H9 (cell line): ENCODE data around the gene CEP128. TPM values are rescaled to one million over a fixed set of nuclear protein-coding genes. Genes with fewer than 3 reads are reported as not detected.

Experiments
- DNase-seq: peaks from one replicate; pipeline ENCODE4 v3.0.0-alpha.2; 2017
- H2AFZ ChIP-seq: one replicate; pipeline ENCODE4 v1.6.1; 2013; ENCODE audit warnings: mild to moderate bottlenecking, low read length, control low read depth, moderate library complexity
- H2AK5ac ChIP-seq: 2 replicates; pipeline ENCODE4 v1.6.1; 2013; ENCODE audit warnings: low read length, control low read depth, mixed read lengths; ENCODE audit not compliant: insufficient read length
- H2BK120ac ChIP-seq: one replicate; pipeline ENCODE4 v1.6.1; 2013; ENCODE audit warnings: low read depth, mild to moderate bottlenecking, low read length, control low read depth, inconsistent platforms; ENCODE audit not compliant: poor library complexity, severe bottlenecking
- H2BK12ac ChIP-seq: 2 replicates; pipeline ENCODE4 v1.6.1; 2013; ENCODE audit warnings: low read length, control low read depth, mixed read lengths, low read depth; ENCODE audit not compliant: insufficient read length
- H2BK15ac ChIP-seq: 2 replicates; pipeline ENCODE4 v1.6.1; 2013; ENCODE audit warnings: low read depth, low read length, control low read depth
- H2BK20ac ChIP-seq: one replicate; pipeline ENCODE4 v1.6.1; 2013; ENCODE audit warnings: low read depth, mild to moderate bottlenecking, low read length, control low read depth, inconsistent platforms; ENCODE audit not compliant: poor library complexity, severe bottlenecking
- H2BK5ac ChIP-seq: 2 replicates; pipeline ENCODE4 v1.6.1; 2013; ENCODE audit warnings: low read length, control low read depth, mixed read lengths; ENCODE audit not compliant: insufficient read length
- H3K14ac ChIP-seq: 2 replicates; pipeline ENCODE4 v1.6.1; 2013; ENCODE audit warnings: low read length, control low read depth; ENCODE audit not compliant: insufficient read depth
- H3K18ac ChIP-seq: 2 replicates; pipeline ENCODE4 v1.6.1; 2013; ENCODE audit warnings: low read depth, mild to moderate bottlenecking, mixed read lengths, low read length, control low read depth; ENCODE audit not compliant: insufficient read length
- H3K23ac ChIP-seq: 2 replicates; pipeline ENCODE4 v1.6.1; 2013; ENCODE audit warnings: low read length, control low read depth, mixed read lengths, low read depth; ENCODE audit not compliant: insufficient read length
- H3K23me2 ChIP-seq: 2 replicates; pipeline ENCODE4 v1.6.1; 2013; ENCODE audit warnings: low read depth, mild to moderate bottlenecking, mixed read lengths, low read length, control low read depth; ENCODE audit not compliant: insufficient read length, poor library complexity, severe bottlenecking
- H3K27ac ChIP-seq: 2 replicates; pipeline ENCODE4 v1.5.1; 2013; ENCODE audit warnings: low read length, control low read depth, mixed read lengths, low read depth; ENCODE audit not compliant: insufficient read length
- H3K27me3 ChIP-seq: 2 replicates; pipeline ENCODE4 v1.6.1; 2013; ENCODE audit warnings: low read length, control low read depth, inconsistent platforms; ENCODE audit not compliant: insufficient read depth
- H3K4ac ChIP-seq: 2 replicates; pipeline ENCODE4 v1.6.1; 2013; ENCODE audit warnings: low read depth, mild to moderate bottlenecking, control low read depth, inconsistent platforms, low read length, moderate library complexity
- H3K4me1 ChIP-seq: 2 replicates; pipeline ENCODE4 v1.6.1; 2013; ENCODE audit warnings: low read length, control low read depth, inconsistent platforms; ENCODE audit not compliant: insufficient read depth
- H3K4me2 ChIP-seq: 2 replicates; pipeline ENCODE4 v1.6.1; 2013; ENCODE audit warnings: low read length, control low read depth, mixed read lengths; ENCODE audit not compliant: insufficient read length, insufficient read depth
- H3K56ac ChIP-seq: 2 replicates; pipeline ENCODE4 v1.6.1; 2013; ENCODE audit warnings: low read depth, mild to moderate bottlenecking, mixed read lengths, low read length, control low read depth; ENCODE audit not compliant: insufficient read length
- H3K79me1 ChIP-seq: 2 replicates; pipeline ENCODE4 v1.6.1; 2013; ENCODE audit warnings: low read depth, mild to moderate bottlenecking, moderate library complexity, low read length, control low read depth, inconsistent platforms; ENCODE audit not compliant: insufficient read depth, poor library complexity, severe bottlenecking
- H3K79me2 ChIP-seq: 2 replicates; pipeline ENCODE4 v1.6.1; 2013; ENCODE audit warnings: low read length, control low read depth, inconsistent platforms; ENCODE audit not compliant: insufficient read depth
- H3K9ac ChIP-seq: 2 replicates; pipeline ENCODE4 v1.6.1; 2013; ENCODE audit warnings: low read length, control low read depth, mixed read lengths; ENCODE audit not compliant: insufficient read length; ENCODE audit errors: extremely low read depth
- H3K9me3 ChIP-seq: one replicate; pipeline ENCODE4 v1.6.1; 2013; ENCODE audit warnings: low read depth, low read length, inconsistent platforms; ENCODE audit not compliant: control insufficient read depth
- H3T11ph ChIP-seq: one replicate; pipeline ENCODE4 v1.6.1; 2013; ENCODE audit warnings: mild to moderate bottlenecking, low read length, control low read depth, inconsistent platforms
- H4K20me1 ChIP-seq: one replicate; pipeline ENCODE4 v1.6.1; 2013; ENCODE audit not compliant: control insufficient read depth, insufficient read length, insufficient read depth
- H4K5ac ChIP-seq: 2 replicates; pipeline ENCODE4 v1.6.1; 2013; ENCODE audit warnings: low read depth, mild to moderate bottlenecking, mixed read lengths, low read length, control low read depth; ENCODE audit not compliant: insufficient read length
- H4K8ac ChIP-seq: replicated peaks from 2 replicates; pipeline ENCODE4 v1.6.1; 2013; ENCODE audit warnings: low read length, control low read depth, mixed read lengths, low read depth; ENCODE audit not compliant: insufficient read length
- H4K91ac ChIP-seq: 2 replicates; pipeline ENCODE4 v1.6.1; 2013; ENCODE audit warnings: low read depth, mild to moderate bottlenecking, moderate library complexity, mixed read lengths, low read length, control low read depth; ENCODE audit not compliant: insufficient read length
- H3K27ac Mint-ChIP-seq, 3 experiments: 2 replicates in 2 of 3; 3 replicates in 1 of 3; pipeline ENCODE4 v1.8.0; 2020 to 2021; ENCODE audit warnings: mixed read lengths in 3 of 3, mild to moderate bottlenecking in 1 of 3, moderate library complexity in 1 of 3
- H3K27me3 Mint-ChIP-seq: 2 replicates; pipeline ENCODE4 v1.8.0; 2021; ENCODE audit warnings: low read depth, mild to moderate bottlenecking, moderate library complexity, mixed read lengths
- H3K36me3 Mint-ChIP-seq, 3 experiments: 2 replicates in 2 of 3; 3 replicates in 1 of 3; pipeline ENCODE4 v1.8.0; 2020 to 2021; ENCODE audit warnings: low read depth in 3 of 3, mixed read lengths in 3 of 3; ENCODE audit not compliant: insufficient read depth in 1 of 3
- H3K4me1 Mint-ChIP-seq, 2 experiments: 2 replicates each; pipeline ENCODE4 v1.8.0; 2020; ENCODE audit warnings: mixed read lengths in 2 of 2
- H3K4me3 Mint-ChIP-seq, 2 experiments: 2 replicates in 1 of 2; 3 replicates in 1 of 2; pipeline ENCODE4 v1.8.0; 2020 to 2021; ENCODE audit warnings: mild to moderate bottlenecking in 2 of 2, mixed read lengths in 2 of 2, moderate library complexity in 1 of 2
- H3K9me3 Mint-ChIP-seq, 2 experiments: 2 replicates in 1 of 2; 3 replicates in 1 of 2; pipeline ENCODE4 v1.8.0; 2020; ENCODE audit warnings: mild to moderate bottlenecking in 2 of 2, mixed read lengths in 2 of 2, moderate library complexity in 1 of 2
- WGBS: extraction: QIAGEN DNeasy Blood & Tissue Kit; methylation state at CpG from one replicate; pipeline ENCODE4 v1.1.7; 2013; ENCODE audit warnings: missing lambda C conversion rate, low lambda C conversion rate, mixed read lengths; ENCODE audit not compliant: insufficient read length; ENCODE audit errors: extremely low coverage; 5-methylcytosine and 5-hydroxymethylcytosine counted together
- total RNA-seq: library from RNA; stranded (reverse); gene quantifications from 2 replicates; pipeline ENCODE4 v1.2.1, GENCODE V29; 2021
- TF ChIP-seq, protein P1 (sequence below): fragments of 200-600 bp; sonication (generic); conservative IDR thresholded peaks from 3 replicates; pipeline ENCODE4 v1.8.0; 2021; ENCODE audit warnings: antibody characterized with exemption, mild to moderate bottlenecking

CEP128 gene
- total RNA-seq, 1 experiment from 2014 or later, result 16.3 TPM

DNA sequence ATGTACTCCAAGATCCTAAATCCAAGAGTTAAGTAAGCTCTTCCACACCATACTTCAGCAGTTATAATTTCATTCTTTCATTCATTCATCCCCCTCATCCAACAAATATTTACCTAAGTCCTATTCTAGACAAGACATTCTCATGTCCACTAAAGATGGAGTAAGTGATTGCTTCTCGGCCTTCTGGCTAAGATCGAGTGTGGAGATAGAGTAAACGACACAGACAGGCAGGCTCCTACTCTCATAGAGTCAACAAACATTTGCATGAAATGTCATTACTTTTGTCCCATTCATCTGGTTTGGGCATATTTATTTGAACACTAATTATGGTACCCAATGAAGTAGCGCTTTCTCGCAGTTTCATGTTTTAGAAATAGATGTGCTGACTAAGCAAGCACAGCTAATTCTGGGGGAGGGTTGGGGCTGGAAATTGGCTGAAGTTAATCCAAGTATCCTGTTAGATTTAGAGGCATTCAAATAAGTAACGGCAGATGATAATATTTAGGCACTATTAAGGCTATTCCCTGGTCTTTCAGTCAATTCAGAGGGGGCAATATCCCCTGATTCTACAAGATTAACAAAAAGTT, 176.5 kb downstream of the CEP128 start:
- H3K4me1 Mint-ChIP-seq, result no peaks in the 10 kb centered on the region
- Histone ChIP-seq H2AFZ (no peak overlapping the region), H4K20me1 (no peaks in the 10 kb centered on the region), H3T11ph (no peak overlapping the region), H3K56ac (no peak overlapping the region), H2BK12ac (no peak overlapping the region), H3K14ac (no peak overlapping the region), H2BK20ac (no peak overlapping the region), H4K91ac (no peak overlapping the region), H2BK5ac (no peak overlapping the region), H3K9ac (no peak overlapping the region), H3K27me3 (no peaks in the 10 kb centered on the region), H3K23me2 (no peaks in the 10 kb centered on the region), H3K4me1 (no peaks in the 10 kb centered on the region), H3K9me3 (no peaks in the 10 kb centered on the region), H4K5ac (no peak overlapping the region), H2BK15ac (no peak overlapping the region), H3K79me1 (no peaks in the 10 kb centered on the region), H3K4ac (no peak overlapping the region), H3K27ac (no peak overlapping the region), H2BK120ac (no peak overlapping the region), H3K18ac (no peak overlapping the region), H3K23ac (no peak overlapping the region), H3K4me2 (no peak overlapping the region), H2AK5ac (no peak overlapping the region), H4K8ac (no peak overlapping the region), H3K79me2 (no peaks in the 10 kb centered on the region)
- no peak overlapping the region for H3K4me3 Mint-ChIP-seq
- no CpG with 5 or more reads among the region's 6 CpGs for WGBS
- peak overlapping the region in 1 of 3 experiments; percentile 41; a peak in 2 of 7 replicates for H3K27ac Mint-ChIP-seq
- H3K9me3 Mint-ChIP-seq, result no peaks in the 10 kb centered on the region
- no peak for DNase-seq
- TF ChIP-seq, protein P1, sequence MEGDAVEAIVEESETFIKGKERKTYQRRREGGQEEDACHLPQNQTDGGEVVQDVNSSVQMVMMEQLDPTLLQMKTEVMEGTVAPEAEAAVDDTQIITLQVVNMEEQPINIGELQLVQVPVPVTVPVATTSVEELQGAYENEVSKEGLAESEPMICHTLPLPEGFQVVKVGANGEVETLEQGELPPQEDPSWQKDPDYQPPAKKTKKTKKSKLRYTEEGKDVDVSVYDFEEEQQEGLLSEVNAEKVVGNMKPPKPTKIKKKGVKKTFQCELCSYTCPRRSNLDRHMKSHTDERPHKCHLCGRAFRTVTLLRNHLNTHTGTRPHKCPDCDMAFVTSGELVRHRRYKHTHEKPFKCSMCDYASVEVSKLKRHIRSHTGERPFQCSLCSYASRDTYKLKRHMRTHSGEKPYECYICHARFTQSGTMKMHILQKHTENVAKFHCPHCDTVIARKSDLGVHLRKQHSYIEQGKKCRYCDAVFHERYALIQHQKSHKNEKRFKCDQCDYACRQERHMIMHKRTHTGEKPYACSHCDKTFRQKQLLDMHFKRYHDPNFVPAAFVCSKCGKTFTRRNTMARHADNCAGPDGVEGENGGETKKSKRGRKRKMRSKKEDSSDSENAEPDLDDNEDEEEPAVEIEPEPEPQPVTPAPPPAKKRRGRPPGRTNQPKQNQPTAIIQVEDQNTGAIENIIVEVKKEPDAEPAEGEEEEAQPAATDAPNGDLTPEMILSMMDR, result no peak
- no peaks in the 10 kb centered on the region for H3K27me3 Mint-ChIP-seq
- no peaks in the 10 kb centered on the region for H3K36me3 Mint-ChIP-seq
